HG03135 (cell line): ENCODE data around the gene WDR43.

Experiments used
- ATAC-seq: cut with Tn5 transposase; IDR thresholded peaks from one replicate; pipeline ENCODE4 v1.9.1; 2021; ENCODE audit warnings: mild to moderate bottlenecking, moderate library complexity; ENCODE audit not compliant: unreplicated experiment

WDR43 gene

DNA sequence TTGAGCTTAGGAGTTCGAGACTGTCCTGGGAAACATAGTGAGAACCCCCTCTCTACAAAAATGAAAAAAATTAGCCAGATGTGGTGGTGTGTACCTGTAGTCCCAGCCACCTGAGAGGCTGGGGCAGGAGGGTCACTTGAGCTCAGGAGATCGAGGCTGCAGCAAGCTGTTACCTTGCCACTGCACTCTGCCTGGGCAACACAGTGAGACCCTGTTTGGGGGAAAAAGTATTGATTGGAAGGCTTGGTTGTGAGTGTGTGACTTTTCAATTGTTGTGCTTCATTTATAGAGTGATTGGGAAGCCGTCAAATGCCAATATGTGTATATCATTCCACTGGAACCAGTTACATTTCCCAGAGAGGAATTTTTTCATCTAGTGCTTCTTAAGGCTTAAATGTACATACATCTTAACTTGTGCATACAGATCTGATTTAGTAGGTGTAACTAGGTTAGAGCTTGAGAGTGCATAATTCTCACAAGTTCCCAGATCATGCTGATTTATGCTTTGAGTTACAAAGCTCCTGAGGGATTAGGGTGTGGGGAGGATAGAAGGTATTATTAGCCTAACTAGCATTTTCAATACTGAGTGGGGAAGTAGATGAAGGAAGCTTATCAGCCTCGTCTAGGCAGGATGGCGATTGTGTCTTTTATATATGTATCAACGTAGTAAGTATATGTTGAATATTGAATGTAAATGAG is 15.3 kb downstream of the WDR43 start:
- no peak for ATAC-seq

DNA sequence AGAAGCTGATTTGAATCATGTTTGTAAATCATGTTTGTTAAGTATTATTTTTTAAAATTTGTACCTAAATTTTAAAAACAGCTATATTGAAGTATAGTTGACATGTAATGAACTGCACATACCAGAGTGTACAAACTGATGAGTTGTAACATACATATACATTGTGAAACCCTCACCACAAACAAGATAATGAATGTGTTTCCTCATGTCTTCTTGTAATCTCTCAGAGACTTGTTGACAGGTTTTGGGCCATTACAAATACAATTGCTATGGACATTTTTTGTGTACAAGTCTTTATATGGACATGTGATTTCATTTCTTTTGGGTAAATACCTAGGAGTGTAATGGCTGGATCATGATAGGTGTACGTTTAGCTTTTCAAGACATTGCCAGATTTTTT is 21.5 kb downstream of the WDR43 start:
- ATAC-seq: no peak

DNA sequence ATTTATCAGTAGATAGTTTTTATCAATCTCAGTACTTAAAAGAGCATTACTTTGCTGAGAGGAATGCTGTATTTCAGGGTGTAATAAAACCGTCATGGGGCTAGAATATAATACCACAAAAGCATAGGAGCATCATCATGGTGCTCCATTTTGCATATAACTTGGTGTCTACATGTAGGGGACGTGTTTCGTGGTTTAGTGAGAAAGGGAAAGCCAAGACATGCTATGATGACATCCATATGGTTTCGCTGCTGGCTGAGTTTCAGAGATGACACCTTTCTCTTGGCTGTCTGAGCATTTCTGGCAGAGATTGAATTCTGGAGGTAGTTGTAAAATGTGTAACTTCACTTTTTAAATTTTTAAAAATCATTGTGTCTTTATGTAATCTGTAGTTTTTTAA is 32.4 kb downstream of the WDR43 start:
- ATAC-seq: no peak

DNA sequence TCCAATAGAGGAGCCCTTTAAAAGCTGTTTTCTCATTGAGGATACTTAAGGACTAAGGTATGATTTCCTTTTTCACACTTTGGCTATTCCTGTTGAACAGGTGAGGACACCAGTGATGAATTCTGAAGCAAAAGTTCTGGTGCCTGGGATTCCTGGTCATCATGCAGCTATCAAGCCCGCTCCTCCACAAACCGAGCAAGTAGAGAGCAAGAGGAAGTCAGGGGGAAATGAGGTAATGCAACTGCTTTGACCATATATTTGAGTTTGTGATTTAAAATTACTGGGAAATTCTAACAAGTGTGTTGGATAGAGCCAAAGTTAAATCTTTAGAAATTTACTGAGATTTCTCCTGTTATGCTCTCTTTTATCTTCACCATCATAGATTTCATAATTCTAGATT is 33.0 kb downstream of the WDR43 start:
- no peak for ATAC-seq

DNA sequence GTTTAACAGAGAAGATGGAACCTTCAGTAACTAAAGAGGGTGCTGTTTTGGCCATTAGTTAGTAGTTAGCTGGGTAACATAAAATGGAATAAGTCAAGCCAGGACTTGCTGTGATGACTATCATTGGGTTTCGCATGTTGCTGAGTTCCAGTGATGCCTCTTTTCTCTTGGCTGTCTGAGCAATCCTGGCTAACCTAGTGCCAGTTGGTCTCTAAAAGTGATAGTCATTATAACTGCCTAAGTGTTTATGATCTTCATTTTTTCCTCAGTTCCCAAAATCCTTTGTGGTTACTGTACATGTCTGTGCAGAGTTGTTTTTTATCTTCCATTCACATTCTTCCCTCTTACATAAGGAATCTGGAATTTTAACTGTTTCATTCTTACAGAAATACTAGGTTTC is 33.4 kb downstream of the WDR43 start:
- ATAC-seq: no peak

DNA sequence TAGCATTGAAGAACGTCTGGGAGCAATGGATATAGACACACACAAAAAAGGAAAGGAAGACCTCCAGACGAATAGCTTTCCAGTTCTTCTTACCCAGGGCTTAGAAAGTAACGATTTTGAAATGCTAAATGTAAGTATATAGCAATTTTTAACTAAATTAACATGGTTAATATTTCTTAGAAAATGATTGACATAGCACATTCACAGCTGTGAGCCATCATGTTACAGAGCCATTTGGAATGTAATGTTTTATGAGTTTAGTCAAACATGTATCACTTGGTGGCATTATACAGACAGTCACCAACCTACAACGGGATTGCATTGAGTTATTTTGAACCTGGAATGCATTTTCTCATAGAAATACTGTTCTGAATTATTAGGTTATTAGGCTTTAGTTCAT is 35.1 kb downstream of the WDR43 start:
- no peak for ATAC-seq

DNA sequence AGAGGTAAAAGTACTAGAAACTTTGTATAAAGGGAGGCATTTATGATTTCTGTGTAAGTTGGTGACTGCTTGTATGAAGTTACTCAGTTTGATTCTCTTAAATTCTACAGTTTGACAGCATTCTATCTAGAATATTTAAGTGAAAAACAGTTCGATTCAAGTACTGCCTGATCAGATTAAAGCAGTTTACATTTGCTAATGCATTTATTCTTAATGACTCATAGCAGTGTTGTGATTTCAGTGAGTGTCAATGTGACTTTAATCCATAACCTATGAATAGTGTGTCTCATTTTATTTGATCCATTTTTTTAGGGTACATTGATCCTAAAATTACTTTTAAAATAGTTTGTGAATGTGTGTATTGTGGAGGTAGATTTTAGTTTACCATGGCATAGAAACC is 35.7 kb downstream of the WDR43 start:
- no peak for ATAC-seq

DNA sequence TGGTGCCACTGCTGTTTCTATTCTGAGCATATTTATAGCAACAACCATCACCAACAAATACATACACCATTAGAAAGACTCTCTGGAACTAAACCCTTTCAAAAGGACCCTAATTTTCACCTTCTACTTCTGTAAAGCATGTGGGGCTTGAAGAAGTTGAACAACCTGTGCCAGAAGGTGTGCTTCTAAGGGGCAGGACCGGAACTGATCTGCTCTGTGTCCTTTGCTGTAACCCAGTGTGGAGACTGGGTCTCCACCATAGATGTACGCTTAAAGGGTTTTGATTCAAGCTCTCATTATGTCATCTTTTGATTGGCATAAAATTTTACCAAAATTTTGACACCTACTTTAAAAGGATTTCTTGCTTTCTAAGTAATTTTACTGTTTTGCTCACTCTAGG is 40.3 kb downstream of the WDR43 start:
- no peak for ATAC-seq

DNA sequence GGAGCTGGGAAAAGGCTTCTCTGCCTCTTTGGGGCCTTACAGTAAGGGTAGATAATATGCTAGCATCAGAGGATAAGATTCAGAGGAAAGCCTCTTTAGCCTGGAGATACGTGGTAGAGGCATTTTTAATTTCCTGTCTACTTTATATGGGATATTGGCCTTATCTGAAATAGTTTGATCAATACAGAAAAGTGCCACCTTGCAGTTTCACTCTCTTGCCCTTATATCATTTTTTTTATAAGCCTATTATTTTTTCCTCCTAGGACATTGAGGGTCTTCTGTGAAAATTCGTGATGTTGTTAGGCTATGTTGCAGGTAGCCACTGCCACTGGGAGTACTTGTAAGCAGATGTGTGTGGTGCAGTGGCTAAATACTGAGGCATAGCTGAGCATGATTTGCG is 46.5 kb downstream of the WDR43 start:
- ATAC-seq: no peak

DNA sequence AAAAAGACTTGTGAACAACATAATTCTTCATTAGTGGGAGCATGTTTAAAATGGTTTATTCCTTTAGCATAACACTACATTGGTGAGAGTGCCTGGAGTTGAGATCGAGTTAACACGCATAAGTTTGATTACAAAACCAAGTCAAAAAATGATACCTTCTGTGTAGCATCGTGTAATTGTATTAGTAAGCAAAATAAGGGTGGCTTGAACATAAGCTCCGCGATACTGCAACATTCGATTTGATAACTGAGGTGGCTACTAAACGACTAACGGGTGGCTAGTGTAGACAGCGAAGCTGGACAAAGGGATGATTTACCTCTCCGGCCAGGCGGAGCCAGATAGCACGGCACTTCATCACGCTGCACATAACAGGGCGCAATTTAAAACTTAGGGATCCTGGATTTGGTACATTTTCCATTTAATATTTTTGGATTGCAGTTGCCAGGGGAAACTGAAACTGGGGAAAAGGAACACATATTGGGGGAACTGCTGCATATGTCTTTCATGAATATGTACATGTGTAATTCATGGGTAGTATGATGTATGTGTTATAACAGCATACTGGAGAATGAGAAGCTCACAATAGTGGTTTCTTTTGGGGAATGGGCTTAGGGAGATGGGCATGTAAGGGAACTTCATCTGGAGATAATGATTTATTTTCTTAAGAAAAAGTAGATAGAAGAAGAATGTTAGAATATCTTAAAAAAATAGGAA is 50.2 kb downstream of the WDR43 start:
- no peak for ATAC-seq

DNA sequence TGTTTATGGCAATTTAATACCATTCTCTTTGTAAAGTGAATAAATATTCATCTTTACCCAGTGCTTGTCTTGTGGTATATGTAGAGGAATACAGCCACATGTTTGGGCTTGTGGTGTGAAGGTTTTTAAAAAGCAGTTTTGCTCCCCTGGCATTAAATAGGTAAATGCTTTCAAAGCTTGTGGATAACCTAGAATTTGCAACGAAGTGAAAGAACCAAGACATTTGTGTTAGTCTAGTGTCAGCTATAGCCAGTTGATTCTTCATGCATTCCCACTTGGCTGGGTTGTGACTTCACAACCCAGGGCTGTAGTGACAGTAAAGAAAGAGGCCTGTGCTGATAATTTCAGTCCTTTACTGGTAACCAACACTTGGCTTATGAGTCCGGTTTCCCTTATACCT is 53.7 kb downstream of the WDR43 start:
- no peak for ATAC-seq

DNA sequence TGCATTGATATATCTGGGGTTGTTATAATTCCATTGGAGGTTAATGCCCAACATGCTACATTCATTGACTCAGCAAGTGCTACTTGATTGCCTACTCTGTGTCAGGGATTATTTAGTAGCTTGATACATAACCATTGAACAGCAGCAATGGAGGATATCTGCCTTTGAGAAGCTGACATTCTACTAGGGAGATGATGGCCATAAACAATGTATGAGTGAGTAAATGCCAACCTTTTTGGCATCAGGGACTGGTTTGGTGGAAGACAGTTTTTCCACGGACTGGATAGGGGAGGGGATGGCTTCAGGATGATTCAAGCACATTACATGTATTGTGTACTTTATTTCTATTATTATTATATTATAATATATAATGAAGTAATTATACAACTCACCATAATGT is 54.7 kb downstream of the WDR43 start:
- ATAC-seq: no peak

DNA sequence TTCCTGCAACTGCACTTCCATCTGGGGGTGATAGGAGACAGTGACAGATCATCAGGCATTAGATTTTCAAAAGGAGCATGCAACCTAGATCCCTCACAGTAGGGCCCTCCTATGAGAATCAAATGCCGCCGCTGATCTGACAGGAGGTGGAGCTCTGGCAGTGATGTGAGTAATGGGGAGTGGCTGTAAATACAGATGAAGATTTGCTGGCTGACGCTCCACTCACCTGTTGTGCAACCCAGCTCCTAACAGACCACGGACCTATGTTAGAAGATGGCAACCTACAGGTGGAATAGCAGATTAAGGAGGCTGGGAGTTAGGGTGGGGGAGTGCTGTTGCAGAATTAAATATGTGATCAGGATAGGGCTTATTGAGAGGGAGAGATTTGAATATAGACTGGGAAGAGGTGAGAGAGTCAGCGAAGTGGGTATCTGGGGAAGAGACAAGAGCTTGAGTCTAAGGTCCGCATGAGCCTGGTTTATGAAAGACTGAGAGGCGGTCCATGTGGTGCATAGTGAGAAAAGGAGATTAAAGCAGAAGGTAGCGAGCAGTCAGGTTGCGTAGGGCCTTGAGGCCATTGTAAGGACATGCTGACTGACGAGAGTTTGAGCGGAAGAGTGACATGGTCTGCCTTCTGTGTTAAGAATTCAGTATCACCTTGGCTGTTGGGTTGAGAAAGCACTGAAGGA is 55.3 kb downstream of the WDR43 start:
- no peak for ATAC-seq

DNA sequence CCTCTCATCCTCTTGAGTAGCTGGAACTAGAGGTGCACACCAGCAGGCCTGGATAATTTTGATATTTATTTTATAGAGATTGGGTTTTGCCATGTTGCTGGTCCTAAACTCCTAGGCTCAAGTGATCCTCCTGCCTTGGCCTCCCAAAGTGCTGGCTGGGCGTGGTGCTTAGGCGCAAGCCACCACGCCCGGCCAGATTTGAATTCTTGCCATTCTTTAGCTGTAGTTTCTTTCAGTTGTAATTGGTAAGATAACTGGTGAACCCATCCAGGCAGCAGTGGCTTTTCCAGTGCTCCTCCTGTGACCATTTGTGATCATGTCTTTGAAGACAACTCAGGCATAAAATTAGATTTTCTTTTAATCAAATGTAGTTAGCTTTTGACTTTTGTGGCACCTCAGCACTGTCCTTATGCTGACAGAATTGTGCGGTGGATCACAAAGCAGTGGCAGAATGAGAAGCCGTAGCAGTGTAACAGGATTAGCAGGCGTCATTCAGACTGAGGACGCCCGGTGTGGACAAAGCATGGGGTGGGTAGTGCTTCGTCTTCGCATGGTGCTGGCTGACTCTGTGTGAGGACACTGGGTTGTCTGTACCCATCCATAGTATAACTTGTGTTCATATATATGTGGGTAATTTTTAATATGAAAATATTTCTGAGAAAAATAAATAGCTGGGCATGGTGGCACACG is 56.6 kb downstream of the WDR43 start:
- ATAC-seq: no peak

DNA sequence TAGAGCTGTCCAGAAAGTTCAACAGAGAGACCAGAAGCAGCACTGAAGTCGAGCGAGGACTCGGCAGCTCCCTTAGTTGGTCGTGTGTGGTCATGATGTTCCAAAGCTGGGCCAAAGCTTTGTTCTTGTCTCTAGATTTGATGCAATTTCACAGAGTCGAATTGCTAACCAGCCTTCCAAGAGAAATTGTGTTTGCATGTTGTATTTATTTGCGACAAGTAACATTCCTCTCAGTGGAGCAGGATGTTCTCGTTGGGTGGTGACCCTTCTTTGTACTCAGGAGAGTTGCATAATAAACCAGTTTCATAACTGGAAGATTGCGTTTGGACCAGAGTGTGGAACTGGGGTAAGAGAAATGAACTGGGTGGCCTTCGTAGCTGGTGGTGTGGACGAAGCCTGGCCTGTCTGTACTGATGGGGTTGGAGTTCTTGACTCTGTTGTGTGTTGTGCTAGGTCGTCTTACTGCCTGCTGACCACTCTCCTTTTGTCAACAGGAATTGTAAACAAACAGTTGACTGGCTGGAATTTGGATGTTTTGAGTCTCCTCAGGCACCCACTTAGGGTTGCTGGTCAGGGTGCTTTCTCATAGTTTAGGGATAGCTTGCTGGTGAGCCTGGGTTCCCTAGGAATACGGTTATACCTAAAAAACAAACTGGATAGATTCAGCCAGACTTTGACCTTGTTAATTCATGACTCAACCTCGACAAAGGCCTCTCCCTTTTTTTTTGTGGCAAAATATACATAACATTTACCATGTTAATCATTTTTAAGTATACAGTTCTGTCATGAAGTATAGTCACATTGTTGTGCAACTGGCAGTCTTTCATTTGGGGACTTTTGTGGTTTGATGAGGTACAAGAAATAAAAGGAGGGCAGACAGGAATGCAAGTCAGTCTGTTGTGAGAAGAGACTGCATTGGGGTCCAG is 57.7 kb downstream of the WDR43 start:
- ATAC-seq: no peak

DNA sequence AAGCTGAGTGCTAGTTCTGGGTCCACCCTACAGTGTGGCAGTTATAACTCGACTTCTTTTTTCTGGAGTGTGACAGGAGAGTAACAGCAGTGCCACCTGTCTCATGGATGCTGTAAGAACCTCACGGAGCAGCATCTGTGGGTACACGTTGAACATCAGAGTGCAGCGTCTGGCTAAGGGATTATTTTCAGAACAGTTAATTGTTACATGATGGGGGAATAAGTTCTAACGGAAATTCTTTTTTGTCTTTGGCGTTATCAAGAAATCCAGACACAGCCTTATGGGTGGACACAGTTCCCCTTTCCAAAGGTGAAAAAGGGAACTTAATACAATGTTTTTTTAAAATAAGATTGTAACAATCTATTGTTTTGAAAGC is 58.4 kb downstream of the WDR43 start:
- no peak for ATAC-seq

DNA sequence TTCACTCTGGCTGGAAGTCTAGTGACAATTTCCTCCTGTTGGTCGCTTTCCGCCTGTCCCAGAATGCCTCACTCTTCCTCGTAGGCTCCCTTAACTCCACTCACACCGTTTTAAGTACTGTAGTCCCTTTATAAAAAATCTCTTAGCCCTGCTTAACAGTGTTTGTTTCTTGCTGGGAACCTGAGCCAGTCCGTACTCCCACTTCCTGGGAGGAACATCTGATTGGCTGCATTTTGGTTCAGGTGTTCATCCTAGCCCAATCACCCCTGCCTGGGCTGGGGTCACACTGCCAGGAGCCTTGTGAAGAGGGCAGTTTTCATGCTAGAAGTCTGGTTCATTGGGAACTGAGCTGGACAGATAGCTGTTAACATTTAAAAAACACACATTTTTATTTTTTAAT is 61.0 kb downstream of the WDR43 start:
- no peak for ATAC-seq

DNA sequence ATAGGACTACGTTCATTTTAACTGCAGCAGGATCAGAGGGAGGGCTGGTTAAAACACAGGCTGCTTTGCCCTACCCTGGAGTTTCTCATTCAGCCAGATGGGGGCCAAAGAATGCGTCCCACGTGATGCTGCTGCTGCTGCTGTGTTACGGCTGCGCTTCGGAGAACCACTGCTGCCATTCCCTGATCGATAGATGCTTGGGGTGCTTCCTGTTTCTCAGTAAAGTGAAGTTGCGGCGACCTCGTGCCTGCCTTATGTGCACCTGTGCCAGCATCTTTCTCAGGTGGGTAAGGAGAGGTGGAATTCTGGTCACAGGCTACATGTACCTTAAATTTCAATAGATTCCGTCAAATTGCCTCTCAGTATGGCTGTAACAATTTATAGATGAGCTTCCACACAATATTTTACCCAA is 62.0 kb downstream of the WDR43 start:
- no peak for ATAC-seq

DNA sequence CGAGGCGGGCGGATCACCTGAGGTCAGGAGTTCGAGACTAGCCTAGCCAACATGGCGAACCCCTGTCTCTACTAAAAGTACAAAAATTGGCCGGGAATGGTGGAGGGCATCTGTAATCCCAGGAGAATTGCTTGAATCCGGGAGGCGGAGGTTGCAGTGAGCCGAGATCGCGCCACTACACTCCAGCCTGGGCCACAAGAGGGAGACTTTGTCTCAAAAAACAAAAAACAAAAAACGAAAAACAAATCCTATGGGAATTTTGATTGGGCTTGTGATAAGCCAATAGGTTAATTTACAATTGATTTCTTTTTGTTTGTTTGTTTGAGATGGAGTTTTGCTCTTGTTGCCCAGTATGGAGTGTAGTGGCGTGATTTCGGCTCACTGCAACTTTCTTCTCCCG is 62.4 kb downstream of the WDR43 start:
- no peak for ATAC-seq

DNA sequence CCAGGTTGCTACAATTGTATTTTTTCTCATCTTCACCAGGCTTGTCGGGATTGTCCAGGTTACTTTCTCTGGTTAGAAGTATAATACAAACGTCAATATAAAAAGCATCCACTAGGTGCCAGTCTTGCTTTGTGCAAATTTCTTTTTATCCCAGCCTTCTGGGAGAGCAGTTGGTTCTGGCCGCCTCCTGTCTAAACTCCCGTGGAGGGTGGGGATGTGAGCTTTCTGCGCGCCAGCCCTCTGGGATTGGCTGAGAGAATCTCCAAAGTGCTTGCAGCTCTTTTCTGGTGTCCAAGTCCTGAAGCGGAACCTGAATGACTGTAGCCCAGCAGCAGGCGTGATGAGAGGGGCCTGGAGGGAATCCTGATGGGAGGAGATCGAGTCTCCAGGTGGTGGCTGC is 64.2 kb downstream of the WDR43 start:
- ATAC-seq: no peak

DNA sequence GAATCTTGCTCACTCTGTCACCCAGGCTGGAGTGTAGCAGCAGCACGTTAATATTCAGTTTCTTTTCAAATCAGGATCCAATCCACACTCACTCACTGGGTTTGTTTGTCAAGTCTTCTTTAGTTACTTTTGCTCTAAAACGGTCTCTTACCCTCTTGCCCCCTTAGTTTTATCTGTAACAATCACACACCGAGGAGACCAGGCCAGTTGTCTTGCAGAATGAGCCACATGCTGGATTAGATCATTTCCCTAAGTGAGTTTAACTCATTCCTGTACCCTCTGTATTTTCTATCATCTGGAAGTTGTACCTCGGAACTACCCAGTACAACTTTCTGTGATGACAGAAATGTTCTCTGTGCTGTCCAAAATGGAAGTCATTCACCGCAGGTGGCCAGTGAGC is 65.9 kb downstream of the WDR43 start:
- no peak for ATAC-seq
